ENCODE data around the gene FUS.

Gene FUS

GRCh38 chr16:31206776-31207175 lies 26.8 kb downstream of the FUS start:
- in situ Hi-C loops (cut with HindIII; ENCODE audit: low sequenced_read_pairs): no loop called here
- H3K4me3 ChIP-seq (ENCODE audit: low read depth, low read length): no peak overlapping the region
- DNase-seq (ENCODE audit: low read depth): no peak
- no peak for TF ChIP-seq CTCF (IDR thresholded peaks at IDR 0.05; ENCODE audit: low read depth, low read length, missing control alignments)

- H3K4me3 ChIP-seq (ENCODE audit: low read depth, low read length): no peak overlapping the region
- TF ChIP-seq CTCF (IDR thresholded peaks at IDR 0.05; ENCODE audit: low read depth, low read length, missing control alignments): no peak
- in situ Hi-C loops (cut with HindIII; ENCODE audit: low sequenced_read_pairs): no loop called here
- DNase-seq (ENCODE audit: low read depth): no peak
Measured at GRCh38 chr16:31213342-31213741, 33.4 kb downstream of the FUS start.

- no peak for TF ChIP-seq CTCF (IDR thresholded peaks at IDR 0.05; ENCODE audit: low read depth, low read length, missing control alignments)
- in situ Hi-C loops (cut with HindIII; ENCODE audit: low sequenced_read_pairs): no loop called here
- peak within 1 kb of the TSS; percentile 41 for H3K4me3 ChIP-seq (ENCODE audit: low read depth, low read length)
Measured at GRCh38 chr16:31213877-31214707, 34.2 kb downstream of the FUS start, which contains the start of gene TRIM72. Gene TRIM72 (plus strand): TSS chr16:31214119. CDS start chr16:31214739, 620 bp downstream.

GRCh38 chr16:31214708-31215286 lies 34.9 kb downstream of the FUS start:
- in situ Hi-C loops (cut with HindIII; ENCODE audit: low sequenced_read_pairs): no loop called here

More at GRCh38 chr16:31213877-31214707, 34.2 kb downstream of the FUS start, which contains the start of gene TRIM72:
- no peak for DNase-seq (ENCODE audit: low read depth)

GRCh38 chr16:31215287-31216162 lies 35.6 kb downstream of the FUS start:
- in situ Hi-C loops (cut with HindIII; ENCODE audit: low sequenced_read_pairs): no loop called here
- H3K4me3 ChIP-seq (ENCODE audit: low read depth, low read length): peak overlapping the region; percentile 41
- TF ChIP-seq CTCF (IDR thresholded peaks at IDR 0.05; ENCODE audit: low read depth, low read length, missing control alignments): no peak
- DNase-seq (ENCODE audit: low read depth): no peak

More at GRCh38 chr16:31214708-31215286, 34.9 kb downstream of the FUS start:
- peak overlapping the region; percentile 41 for H3K4me3 ChIP-seq (ENCODE audit: low read depth, low read length)
- no peak for DNase-seq (ENCODE audit: low read depth)
- no peak for TF ChIP-seq CTCF (IDR thresholded peaks at IDR 0.05; ENCODE audit: low read depth, low read length, missing control alignments)

All from astrocyte of the cerebellum (primary cell).